ENCODE measurements around the gene RLF.

The RLF gene

DNA sequence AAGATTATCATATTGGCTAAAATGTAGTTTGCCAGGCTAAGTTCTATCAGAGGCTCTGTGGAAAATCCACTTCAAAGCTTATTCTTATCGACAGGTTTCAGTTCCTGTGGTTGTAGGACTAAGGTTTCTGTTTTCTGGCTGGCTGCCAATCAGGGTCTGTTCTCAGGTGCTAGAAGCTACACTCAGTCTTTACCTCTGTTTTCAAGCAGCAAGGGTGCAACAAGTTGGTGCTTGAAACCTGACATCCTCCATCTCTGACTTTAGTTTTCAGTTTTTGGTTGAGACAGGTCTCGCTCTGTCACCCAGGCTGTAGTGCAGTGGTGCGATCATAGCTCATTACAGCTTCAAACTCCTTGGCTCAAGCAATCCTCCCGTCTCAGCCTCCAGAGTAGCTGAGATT is 71.3 kb downstream of the RLF start:
- no peak for DNase-seq (ENCODE audit: low read depth)

DNA sequence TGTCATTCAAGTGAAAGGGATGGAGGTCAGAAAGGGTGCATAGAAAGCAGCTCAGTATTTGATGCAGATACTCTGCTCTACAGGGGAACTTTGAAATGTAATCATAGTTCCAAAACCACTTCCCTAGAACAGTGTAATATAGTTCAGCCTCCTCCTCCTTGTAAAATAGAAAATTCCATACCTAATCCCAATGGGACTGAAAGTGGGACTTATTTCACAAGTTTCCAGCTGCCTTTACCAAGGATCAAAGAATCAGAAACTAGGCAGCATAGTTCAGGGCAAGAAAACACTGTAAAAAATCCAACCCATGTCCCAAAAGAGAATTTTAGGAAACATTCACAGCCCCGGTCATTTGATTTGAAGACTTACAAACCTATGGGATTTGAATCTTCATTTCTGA is 78.4 kb downstream of the RLF start:
- DNase-seq (ENCODE audit: low read depth) = no peak

DNA sequence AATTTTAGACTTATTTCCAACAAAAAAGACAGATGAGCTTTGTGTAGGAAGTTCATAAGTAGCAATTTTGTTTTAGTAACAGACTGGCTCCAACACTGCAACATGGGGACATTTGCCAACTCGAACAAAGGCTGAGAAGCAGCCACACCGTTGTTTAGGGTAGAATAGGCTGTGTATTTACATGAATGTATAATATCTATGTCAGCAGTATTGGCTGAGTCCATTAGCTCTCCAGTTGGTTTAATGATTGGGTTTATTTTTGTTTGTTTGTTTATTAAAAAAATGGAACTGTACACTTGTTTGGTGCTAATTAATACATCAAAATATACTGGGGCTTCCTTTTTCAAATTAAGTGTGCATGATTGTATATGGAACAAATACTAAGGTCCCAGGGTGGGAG is 79.2 kb downstream of the RLF start:
- DNase-seq (ENCODE audit: low read depth) = no peak

DNA sequence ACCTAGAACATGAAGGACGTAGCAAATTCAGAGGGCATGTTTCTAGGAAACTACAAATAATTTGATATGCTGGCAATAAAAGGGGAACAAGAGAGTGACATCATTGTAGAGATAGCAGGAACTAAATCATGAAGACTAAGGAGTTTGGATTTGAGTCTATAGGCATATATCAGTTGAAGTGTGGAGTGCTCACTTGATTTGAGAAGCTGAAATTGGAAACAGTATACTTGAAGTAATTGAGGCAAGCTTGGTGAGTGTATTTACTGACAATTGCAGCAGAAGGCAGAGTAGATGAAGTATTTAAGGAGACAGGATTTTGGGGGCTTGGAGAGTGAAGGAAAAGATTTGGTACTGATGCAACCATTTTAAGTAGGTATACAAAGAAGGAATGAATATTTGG is 80.2 kb downstream of the RLF start:
- peak; percentile 12 for DNase-seq (ENCODE audit: low read depth)

DNA sequence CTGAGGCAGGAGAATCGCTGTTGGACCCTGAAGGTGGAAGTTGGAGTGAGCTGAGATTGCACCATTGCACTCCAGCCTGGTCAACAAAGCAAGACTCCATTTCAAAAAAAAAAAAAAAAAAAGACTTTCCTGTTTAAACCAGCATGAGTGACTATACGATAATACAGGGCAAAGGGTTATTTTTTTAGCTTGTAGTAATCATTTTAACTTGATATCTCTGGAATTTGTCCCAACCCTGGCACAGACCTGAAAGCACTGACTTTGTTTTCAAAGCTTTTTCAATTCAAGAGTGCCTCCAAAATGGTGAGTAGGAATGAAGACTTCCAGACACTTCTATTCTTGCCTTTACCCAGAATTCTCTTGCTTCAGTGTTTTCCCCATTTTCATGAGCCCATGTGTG is 82.2 kb downstream of the RLF start:
- no peak for DNase-seq (ENCODE audit: low read depth)

DNA sequence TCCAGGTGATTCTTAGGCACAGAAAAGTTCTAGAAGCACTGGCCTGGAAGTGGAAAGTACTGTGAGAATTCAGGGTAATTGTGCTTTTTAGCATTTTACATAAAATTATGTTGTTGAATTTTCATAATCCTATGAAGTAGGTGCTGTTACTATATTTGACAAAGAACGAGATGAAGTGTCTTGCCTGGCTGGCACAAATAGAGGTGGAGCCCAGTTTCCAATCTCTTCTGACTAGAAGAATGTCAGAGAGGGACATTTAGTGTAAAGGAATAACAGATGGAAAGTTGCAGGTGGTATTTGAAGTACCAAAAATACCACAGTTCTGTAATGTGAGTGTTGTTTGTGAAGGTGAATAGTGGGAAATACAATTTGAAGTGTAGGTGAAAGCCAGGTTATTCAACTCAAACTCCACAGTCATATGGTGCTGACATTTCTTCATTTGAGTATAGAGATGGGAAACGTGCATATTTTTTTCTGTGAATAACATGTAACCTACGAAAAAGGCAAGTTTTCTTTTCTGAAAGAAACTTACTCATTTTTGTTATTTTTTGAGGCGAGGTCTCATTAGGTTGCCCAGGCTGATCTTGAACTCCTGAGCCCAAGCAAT is 83.1 kb downstream of the RLF start:
- no peak for DNase-seq (ENCODE audit: low read depth)

DNA sequence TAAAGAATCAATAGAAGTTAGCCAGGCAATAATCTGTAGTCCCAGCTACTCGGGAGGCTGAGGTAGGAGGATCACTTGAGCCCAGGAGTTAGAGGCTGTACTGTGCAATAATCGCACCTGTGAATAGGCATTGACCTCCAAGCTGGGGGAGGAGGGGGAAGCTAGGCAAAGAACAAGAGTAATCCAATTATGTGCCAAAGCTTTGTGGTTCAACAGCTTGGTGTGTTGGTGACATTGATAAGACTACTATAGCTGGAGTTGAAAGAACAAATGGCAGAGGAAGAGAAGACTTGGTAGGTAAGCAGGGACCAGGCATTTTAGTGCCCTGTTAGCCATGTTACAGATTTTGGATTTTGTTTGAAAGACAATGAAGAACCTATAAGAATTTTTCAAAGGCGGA is 84.5 kb downstream of the RLF start:
- DNase-seq (ENCODE audit: low read depth) = no peak

DNA sequence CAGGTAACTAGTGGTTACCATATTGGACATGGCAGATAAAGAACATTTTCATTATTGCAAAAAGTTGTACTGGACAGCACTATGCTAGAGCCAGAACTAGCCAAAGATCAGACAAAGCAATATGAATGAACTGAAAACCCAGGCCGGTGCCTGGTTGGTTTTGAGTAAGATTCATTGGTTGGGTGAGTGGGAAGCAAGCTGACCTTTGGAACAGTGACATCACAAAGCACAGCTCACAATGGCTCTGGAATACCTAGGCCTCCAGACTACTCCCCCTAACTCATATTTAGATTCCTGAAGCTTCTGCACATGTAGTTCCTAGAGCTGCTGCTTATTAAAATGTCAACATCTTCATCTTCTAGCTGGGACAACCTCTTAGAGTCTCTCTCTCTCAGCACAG is 86.5 kb downstream of the RLF start, which contains the start of gene TMCO2:
Gene TMCO2, plus strand, starts transcription at position 283 of the 400 bp plus-strand sequence. Its CDS starts 57 bp downstream, at position 340.
- DNase-seq (ENCODE audit: low read depth) = no peak

DNA sequence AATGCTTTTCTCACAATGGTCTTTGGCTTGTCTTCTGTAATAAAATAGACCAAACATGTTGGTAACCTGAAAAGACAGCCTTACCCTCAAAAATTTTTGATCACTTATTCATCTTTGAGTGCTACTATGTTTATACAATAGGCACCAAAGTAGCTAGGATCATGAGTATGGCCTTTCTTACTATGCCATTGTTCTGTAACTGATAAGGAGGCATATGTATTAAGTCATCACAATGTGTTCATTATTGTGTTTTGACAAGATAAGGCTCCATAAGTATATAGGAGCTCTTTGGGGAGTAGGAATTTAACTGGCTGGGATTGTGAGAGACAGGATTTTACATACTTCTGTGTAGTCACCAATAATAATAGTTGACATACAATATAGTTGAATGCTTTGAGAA is 87.2 kb downstream of the RLF start:
- no peak for DNase-seq (ENCODE audit: low read depth)

DNA sequence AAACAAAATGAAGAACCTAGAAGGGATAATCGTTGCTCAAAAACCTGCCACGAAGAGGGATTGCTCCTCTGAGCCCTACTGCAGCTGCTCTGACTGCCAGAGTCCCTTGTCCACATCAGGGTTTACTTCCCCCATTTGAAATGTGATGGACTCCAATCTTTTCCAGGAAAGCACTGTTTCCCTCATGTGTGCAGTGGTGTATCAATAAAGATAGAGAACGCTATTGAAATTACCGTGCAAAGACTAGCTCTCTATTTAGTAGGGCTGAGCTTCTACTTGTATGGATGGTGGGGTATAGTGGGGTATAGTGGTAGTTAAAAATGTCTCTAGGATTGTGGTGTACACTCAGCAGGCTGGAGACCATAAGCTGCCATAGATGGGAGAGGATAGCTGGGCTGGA is 90.3 kb downstream of the RLF start:
- DNase-seq (ENCODE audit: low read depth) = no peak

DNA sequence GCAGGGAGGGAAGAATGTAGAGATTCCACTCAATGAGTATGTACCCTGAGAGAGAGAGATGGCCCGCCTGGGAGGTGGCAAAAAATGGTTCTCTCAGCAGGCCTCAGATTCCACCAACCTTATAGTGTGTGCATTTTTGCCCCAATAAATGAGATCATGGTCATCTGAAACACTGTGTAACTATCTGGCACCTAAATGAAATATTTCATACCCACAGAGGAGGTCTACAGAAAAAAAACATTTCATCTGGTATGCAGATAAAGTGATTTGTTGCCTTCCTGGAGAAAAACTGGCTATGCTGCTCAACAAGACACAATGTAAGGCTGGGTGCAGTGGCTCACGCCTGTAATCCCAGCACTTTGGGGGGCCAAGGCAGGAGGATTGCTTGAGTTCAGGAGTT is 91.4 kb downstream of the RLF start:
- no peak for DNase-seq (ENCODE audit: low read depth)

DNA sequence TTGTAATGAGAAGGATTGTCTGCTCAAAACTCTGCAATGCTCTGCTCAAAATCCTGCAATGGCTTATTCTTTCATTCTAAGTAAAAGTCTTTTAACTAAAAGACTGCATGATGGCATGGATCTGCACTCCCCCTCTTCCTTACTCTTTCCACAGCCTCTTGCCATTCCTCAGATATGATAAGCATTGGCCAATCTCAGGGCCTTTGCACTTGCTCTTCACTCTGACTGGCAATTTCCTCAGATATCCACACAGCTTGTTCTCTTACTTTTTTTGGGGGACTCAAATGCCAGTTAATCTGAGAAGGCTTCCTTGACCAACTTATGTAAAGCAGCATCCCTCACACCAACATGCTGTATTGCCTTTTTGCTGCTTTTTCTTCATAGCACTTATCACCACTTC is 94.0 kb downstream of the RLF start:
- no peak for DNase-seq (ENCODE audit: low read depth)

DNA sequence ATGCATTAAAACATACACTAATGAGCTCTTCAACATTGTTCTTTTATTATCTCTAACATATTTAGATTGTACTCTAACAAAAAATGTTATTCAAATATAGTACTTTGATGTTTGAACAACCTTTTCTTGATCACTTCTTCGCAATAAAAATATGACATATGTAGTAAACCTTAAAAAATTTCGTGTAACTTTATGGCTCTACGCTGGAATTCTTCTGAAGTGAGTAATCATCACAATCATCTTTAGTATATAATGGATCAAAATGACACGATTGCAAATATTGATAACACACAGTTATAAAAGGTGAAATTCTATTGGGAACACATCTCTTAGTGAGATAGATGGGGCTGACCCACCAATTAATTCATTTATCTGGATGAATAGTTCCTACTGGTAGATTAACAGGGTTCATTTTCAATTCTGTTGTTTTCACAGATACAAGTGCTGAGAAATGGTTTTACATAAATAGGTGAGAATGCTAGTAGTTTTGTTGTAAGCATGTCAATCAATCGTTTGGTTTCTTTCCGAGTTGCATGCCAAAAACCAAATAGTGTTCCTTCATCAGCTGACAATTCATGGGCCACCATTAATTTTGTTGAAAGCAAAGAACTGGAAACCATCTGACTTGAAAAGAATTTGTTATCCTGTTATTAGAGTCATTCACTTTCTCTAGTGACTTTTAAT is 95.4 kb downstream of the RLF start:
- no peak for DNase-seq (ENCODE audit: low read depth)

DNA sequence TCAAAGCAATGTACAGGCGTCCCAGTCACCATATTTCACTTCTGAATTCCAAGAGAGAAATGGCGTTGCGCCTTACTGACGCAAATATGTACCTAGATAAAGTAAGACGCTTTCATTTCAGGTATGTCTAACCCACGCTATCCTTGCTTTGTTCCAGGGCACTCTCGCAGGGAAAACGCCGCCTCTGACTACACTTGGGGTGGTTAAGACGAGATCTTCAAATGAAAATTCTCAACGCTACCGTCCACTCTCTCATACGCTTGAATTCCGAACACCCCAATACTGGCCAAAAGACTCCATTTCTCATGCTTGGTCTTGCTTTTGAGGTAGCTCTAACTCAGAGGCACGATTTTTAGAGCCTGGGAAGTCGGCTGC is 96.1 kb downstream of the RLF start:
- DNase-seq (ENCODE audit: low read depth) = no peak

DNA sequence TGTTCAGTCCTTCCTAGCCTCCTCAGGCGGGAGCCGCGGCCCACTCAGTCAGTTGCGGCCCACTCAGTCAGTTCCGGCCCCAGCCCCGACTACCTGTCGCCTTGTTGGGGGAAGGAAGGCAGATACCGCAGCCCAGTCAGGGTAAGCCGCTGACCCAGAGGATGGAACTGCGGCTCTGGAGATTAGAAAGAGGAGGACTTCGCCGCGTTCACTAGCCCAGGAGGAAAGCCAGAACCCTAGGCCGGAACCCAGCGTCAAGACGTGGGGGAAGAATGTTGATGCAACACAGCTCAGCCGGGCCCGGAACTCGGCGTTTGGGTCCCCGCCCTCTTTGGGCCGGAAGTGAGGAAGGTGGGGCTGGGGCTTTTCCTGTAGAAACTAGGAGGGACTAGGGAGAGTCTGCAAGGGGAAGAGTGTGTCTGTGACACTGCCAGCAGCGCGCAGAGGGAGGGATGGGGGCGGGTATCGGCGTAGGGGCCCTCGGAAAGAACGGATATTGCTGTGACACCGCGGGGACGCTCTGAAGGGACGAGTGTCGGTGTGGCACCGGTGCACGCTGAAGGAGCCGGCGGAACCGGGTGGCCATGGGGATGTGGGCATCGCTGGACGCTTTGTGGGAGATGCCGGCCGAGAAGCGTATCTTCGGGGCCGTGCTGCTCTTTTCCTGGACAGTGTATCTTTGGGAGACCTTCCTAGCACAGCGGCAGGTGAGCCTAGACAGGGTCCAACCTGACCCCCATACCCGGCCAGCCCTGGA is 96.7 kb downstream of the RLF start, which contains the start of gene ZMPSTE24:
Gene ZMPSTE24, plus strand, starts transcription at position 549 of the 757 bp plus-strand sequence. Its CDS starts 36 bp downstream, at position 585.
- DNase-seq (ENCODE audit: low read depth) = peak; percentile 98

DNA sequence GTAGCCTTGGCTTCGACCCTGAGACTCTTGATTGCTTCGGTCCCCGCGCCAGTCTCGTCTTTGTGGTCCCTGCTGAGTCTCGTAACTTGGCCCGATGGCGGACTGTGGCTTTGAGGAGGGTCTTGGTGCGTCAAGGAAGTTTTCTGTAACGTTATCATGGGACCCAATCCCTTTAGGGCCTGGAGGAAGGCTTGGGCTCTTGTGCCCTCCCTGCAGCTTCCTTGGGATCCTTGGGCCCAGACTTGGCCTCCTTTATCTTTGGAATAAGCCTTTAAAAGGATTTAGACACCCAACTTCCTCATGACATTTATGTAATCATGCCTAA is 97.2 kb downstream of the RLF start:
- no peak for DNase-seq (ENCODE audit: low read depth)

DNA sequence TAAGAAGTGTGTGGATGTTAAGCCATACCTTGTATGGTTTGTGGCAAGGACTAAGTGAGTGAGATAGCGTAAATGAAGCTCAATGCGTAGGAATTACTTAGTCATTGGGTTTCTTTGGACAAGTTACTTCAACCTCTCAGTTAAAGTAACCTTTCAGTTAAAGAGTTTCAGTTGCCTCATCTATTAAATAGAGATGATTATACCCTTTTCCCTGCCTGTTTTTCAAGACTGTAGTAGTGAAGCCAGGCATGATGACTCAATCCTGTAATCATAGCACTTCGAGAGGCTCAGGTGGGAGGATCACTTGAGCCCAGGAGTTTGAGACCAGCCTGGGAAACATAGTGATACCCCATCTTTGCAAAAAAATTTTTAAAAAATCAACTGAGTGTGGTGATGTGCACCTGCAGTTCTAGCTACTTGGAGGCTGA is 103.2 kb downstream of the RLF start:
- peak; percentile 36 for DNase-seq (ENCODE audit: low read depth)

DNA sequence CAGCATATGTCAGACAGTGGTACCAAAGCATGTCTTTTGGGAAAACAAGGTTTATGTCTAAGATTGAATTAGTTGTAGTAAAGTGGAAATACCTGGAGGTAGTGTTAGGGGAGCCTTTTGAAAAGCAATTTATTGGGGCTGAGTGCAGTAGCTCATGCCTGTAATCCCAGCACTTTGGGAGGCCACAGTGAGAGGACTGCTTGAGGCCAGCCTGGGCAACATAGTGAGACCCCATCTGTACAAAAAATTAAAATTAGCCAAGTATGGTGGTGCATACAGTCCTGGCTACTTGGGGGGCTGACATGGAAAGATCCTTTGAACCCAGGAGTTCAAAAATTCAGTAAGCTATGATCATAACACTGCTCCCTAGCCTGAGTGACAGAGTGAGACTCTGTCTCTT is 104.1 kb downstream of the RLF start:
- no peak for DNase-seq (ENCODE audit: low read depth)

DNA sequence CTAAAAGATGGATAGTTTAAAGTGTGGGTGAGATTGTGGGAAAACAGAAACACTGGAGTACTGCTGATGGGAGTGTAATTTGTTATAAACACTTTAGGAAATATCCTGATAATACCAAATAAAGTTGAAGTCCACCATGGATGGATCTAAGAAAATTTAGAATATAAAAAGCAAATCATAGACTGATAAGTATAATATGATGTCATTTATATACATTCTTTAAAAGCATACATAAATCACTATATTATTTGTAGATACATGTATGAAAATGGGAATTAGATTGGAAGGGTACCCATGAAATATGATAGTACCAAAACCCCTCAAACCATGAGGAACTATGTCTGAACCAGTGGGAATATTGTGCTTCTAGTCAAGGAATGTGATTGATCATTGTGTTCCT is 104.7 kb downstream of the RLF start:
- DNase-seq (ENCODE audit: low read depth) = no peak

DNA sequence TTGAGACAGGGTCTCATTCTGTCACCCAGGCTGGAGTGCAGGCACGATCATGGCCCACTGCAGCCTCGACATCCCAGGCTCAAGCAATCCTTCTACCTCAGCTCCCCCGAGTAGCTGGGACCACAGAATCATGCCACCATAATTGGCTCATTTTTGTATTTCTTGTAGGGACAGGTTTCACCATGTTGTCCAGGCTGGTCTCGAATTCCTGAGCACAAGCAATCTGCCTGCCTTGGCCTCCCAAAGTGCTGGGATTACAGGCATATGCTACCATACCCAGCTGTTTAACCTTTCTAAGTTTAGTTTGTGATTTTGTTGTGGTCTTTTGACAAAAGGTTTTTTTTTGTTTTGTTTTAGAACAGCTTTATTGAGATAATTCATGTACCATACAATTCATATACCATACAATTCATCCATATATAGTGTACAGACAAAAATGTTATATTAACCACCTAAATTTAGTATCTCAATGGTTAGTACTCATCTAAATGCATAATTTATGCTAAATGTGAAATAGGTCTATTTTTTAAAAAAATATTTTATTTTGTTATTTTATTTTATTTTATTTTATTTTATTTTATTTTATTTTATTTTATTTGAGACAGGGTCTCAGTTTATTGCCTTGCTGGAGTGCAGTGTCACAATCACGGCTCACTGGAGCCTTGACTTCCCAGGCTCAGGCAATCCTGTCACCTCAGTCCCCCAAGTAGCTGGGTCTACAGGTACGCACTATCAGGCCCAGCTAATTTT is 105.8 kb downstream of the RLF start:
- DNase-seq (ENCODE audit: low read depth) = no peak

DNA sequence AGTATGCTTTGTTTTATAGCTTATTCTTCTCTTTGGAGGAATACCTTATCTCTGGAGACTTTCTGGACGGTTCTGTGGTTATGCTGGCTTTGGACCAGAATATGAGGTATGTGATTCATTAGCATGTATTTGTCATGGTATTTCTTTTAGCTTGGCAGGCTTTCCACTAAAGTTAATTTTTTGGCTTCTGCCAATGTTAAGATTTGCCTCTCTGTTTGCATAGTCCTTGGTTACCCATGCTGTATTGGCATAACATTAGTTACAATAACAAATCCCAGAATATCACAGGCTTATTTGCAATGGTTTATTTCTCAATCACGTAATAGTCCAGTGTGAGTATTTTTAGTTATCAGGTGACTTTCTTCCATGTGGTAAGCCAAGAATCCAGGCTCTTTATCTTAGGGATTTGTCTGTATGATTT is 106.6 kb downstream of the RLF start:
- DNase-seq (ENCODE audit: low read depth) = peak; percentile 92

DNA sequence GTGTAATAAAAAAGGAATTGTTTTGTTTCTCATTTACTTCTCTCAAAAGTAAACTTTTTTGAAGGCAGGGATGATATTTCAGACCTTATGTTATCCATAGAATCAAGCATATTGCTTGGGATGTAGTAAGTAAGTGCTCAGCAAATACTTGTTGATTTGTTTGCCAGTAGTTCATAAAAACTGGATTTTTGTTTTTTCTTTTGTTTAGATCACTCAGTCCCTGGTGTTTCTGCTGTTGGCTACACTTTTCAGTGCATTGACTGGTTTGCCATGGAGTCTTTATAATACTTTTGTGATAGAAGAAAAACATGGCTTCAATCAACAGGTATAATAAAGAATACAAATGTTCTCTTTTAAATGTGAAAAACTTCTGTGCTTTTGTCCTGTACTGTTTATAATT is 107.0 kb downstream of the RLF start:
- DNase-seq (ENCODE audit: low read depth) = no peak
